Measurements from ENCODE around the gene PTP4A2.

The PTP4A2 gene

GRCh38 chr1:31938184-31938975 is at the start of gene PTP4A2:
TSS of gene PTP4A2 (minus strand) at chr1:31938368. CDS start at chr1:31919065, 19,303 bp downstream.
- peak within 1 kb of the TSS; percentile 93 to 99 for H3K4me3 Mint-ChIP-seq
- peaks cover 74% of the 10 kb centered on the region for H3K4me1 Mint-ChIP-seq
- DNase-seq: peak; percentile 93 to 96
- ATAC-seq: peak; percentile 77
- H3K9me3 Mint-ChIP-seq: no peaks in the 10 kb centered on the region
- peak within 1 kb of the TSS; percentile 96 to 99 for H3K27ac Mint-ChIP-seq
- no peaks in the 10 kb centered on the region for H3K27me3 Mint-ChIP-seq

- DNase-seq (no peak), ATAC-seq (no peak)
- Mint-ChIP-seq H3K4me1 (peaks cover 38% of the 10 kb centered on the region), H3K27me3 (no peaks in the 10 kb centered on the region), H3K27ac (no peak overlapping the region), H3K4me3 (no peak overlapping the region), H3K9me3 (no peaks in the 10 kb centered on the region)
Observed at GRCh38 chr1:31987135-31987619, 49.0 kb upstream of the PTP4A2 start.

- Mint-ChIP-seq H3K4me3 (peak overlapping the region; percentile 55 to 61), H3K4me1 (peaks cover 54% of the 10 kb centered on the region)
Observed at GRCh38 chr1:31985430-31985829, 47.3 kb upstream of the PTP4A2 start.

GRCh38 chr1:31984419-31985347 is 46.5 kb upstream of the PTP4A2 start:
- Mint-ChIP-seq H3K27me3 (no peaks in the 10 kb centered on the region), H3K9me3 (no peaks in the 10 kb centered on the region), H3K4me3 (peak overlapping the region; percentile 55 to 61), H3K27ac (peak overlapping the region; percentile 89 to 97), H3K4me1 (peaks cover 47% of the 10 kb centered on the region)
- ATAC-seq (peak; percentile 76), DNase-seq (peak in 1 of 2 donors; percentile 34)

More at GRCh38 chr1:31985430-31985829, 47.3 kb upstream of the PTP4A2 start:
- Mint-ChIP-seq H3K9me3 (no peaks in the 10 kb centered on the region), H3K27me3 (no peaks in the 10 kb centered on the region), H3K27ac (peak overlapping the region; percentile 89 to 97)
- ATAC-seq (peak; percentile 79), DNase-seq (no peak)

GRCh38 chr1:31981972-31982371 is 43.8 kb upstream of the PTP4A2 start:
- no peaks in the 10 kb centered on the region for H3K9me3 Mint-ChIP-seq
- ATAC-seq (peak; percentile 69), DNase-seq (peak in 1 of 2 donors; percentile 44)
- no peaks in the 10 kb centered on the region for H3K27me3 Mint-ChIP-seq
- H3K27ac Mint-ChIP-seq: peak overlapping the region; percentile 10 to 69
- peak overlapping the region; percentile 30 to 69 for H3K4me3 Mint-ChIP-seq
- H3K4me1 Mint-ChIP-seq: peaks cover 47% of the 10 kb centered on the region

GRCh38 chr1:31981456-31981839 is 43.3 kb upstream of the PTP4A2 start:
- peak; percentile 56 for ATAC-seq
- H3K27me3 Mint-ChIP-seq: no peaks in the 10 kb centered on the region
- peak overlapping the region; percentile 30 to 69 for H3K4me3 Mint-ChIP-seq
- peaks cover 43% of the 10 kb centered on the region for H3K4me1 Mint-ChIP-seq
- no peak for DNase-seq
- H3K27ac Mint-ChIP-seq: peak overlapping the region; percentile 10 to 69
- H3K9me3 Mint-ChIP-seq: no peaks in the 10 kb centered on the region

- DNase-seq (no peak), ATAC-seq (no peak)
- no peaks in the 10 kb centered on the region for H3K9me3 Mint-ChIP-seq
- H3K4me1 Mint-ChIP-seq: peaks cover 43% of the 10 kb centered on the region
- H3K4me3 Mint-ChIP-seq: peak overlapping the region; percentile 30 to 69
- no peaks in the 10 kb centered on the region for H3K27me3 Mint-ChIP-seq
- H3K27ac Mint-ChIP-seq: no peak overlapping the region
Observed at GRCh38 chr1:31980835-31981455, 42.8 kb upstream of the PTP4A2 start.

- peaks cover 31% of the 10 kb centered on the region for H3K4me1 Mint-ChIP-seq
- no peak for DNase-seq
- H3K27ac Mint-ChIP-seq: no peak overlapping the region
Observed at GRCh38 chr1:31978843-31979400, 40.8 kb upstream of the PTP4A2 start.

GRCh38 chr1:31977385-31978131 is 39.4 kb upstream of the PTP4A2 start:
- H3K27ac Mint-ChIP-seq: peak overlapping the region; percentile 29 to 55
- H3K9me3 Mint-ChIP-seq: no peaks in the 10 kb centered on the region
- peaks cover 27% of the 10 kb centered on the region for H3K4me1 Mint-ChIP-seq
- H3K27me3 Mint-ChIP-seq: no peaks in the 10 kb centered on the region
- DNase-seq: no peak
- ATAC-seq: peak; percentile 38
- no peak overlapping the region for H3K4me3 Mint-ChIP-seq

More at GRCh38 chr1:31978843-31979400, 40.8 kb upstream of the PTP4A2 start:
- no peak for ATAC-seq
- Mint-ChIP-seq H3K9me3 (no peaks in the 10 kb centered on the region), H3K4me3 (no peak overlapping the region), H3K27me3 (no peaks in the 10 kb centered on the region)

- H3K4me1 Mint-ChIP-seq: peaks cover 15% of the 10 kb centered on the region
Observed at GRCh38 chr1:31976401-31976800, 38.2 kb upstream of the PTP4A2 start.

GRCh38 chr1:31970873-31971272 is 32.7 kb upstream of the PTP4A2 start:
- no peak for DNase-seq
- Mint-ChIP-seq H3K27ac (peak overlapping the region in 1 of 2 donors; percentile 35), H3K4me1 (no peaks in the 10 kb centered on the region), H3K4me3 (no peak overlapping the region), H3K27me3 (no peaks in the 10 kb centered on the region), H3K9me3 (no peaks in the 10 kb centered on the region)
- no peak for ATAC-seq

More at GRCh38 chr1:31976401-31976800, 38.2 kb upstream of the PTP4A2 start:
- Mint-ChIP-seq H3K9me3 (no peaks in the 10 kb centered on the region), H3K27ac (no peak overlapping the region), H3K27me3 (no peaks in the 10 kb centered on the region), H3K4me3 (no peak overlapping the region)
- DNase-seq (no peak), ATAC-seq (no peak)

GRCh38 chr1:31961536-31961935 is 23.4 kb upstream of the PTP4A2 start:
- peak overlapping the region; percentile 88 to 90 for H3K27ac Mint-ChIP-seq
- DNase-seq: no peak
- peaks cover 76% of the 10 kb centered on the region for H3K4me1 Mint-ChIP-seq
- no peaks in the 10 kb centered on the region for H3K9me3 Mint-ChIP-seq
- peak overlapping the region; percentile 24 to 45 for H3K4me3 Mint-ChIP-seq
- no peak for ATAC-seq
- no peaks in the 10 kb centered on the region for H3K27me3 Mint-ChIP-seq

GRCh38 chr1:31959521-31960340 is 21.6 kb upstream of the PTP4A2 start:
- DNase-seq (no peak), ATAC-seq (no peak)
- peaks cover 94% of the 10 kb centered on the region for H3K4me1 Mint-ChIP-seq
- H3K27me3 Mint-ChIP-seq: no peaks in the 10 kb centered on the region
- H3K27ac Mint-ChIP-seq: no peak overlapping the region
- H3K4me3 Mint-ChIP-seq: no peak overlapping the region
- no peaks in the 10 kb centered on the region for H3K9me3 Mint-ChIP-seq
